GM21717 (cell line): Measurements from ENCODE around the gene EDA.
A peak's percentile ranks its signal among the peaks of the same experiment; 100 is the strongest.

Experiments
- ATAC-seq: cut with Tn5 transposase; IDR thresholded peaks from one replicate; pipeline ENCODE4 v1.9.1; 2021; ENCODE audit warnings: mild to moderate bottlenecking, moderate library complexity; ENCODE audit not compliant: unreplicated experiment

The EDA gene

GRCh38 chrX:70022616-70023015, 406.7 kb downstream of the EDA start:
- ATAC-seq: no peak

DNA sequence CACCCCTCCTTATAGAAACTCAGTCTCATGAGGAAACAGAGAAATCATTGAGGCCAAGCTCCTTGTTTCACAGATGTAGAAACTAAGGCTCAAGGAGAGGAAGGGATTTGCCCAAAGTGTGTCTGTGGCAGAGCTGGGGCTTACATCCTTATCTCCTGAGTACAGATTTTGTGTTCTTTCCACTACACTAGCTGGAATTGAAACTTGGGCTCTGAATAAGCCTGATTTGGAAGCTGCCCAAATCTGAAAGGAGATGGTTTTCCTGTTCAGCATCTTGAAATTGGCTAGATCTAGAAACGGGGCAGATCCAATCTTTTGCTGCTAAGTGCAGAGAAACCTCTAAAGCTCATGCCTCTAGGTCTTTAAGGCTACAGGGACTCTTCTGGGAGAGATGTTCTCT, 409.6 kb downstream of the EDA start:
- ATAC-seq: no peak

DNA sequence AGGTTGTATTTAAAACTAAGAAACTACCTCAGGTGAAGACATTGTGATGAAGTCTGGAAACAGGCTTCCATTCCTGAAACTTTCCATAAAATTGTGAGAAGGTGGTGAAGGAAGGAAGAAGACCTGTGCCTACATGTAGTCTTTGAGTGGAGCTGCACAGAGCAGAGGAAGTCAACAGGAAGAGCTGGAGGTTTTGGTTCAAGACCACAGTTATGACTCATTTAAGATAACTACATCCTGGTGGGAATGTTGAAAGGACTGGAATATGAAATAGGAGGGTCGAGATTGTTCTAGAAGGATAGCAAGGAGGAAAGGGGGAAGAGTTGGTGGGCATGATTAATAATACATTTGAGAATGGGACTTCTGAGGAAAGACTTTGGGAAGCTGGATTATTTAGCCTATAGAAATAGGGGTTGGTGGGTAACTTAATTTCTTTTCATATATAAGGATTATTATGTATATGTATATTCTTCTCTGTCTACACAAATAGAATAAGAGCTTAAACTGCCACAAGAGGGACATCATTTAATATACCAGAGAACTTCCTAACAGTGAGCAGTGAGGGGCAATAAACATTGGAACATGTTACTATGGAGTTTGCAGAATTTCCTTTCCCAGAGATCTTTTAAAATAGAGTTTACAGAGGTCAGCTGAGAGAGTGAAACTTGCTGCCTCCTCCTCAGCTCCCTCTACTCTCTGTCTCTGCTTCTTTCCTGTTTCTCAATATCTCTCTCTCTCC, 410.4 kb downstream of the EDA start:
- no peak for ATAC-seq

GRCh38 chrX:70026851-70027200, 410.9 kb downstream of the EDA start:
- ATAC-seq: no peak

- ATAC-seq: no peak
Measured at GRCh38 chrX:70029863-70030262, 413.9 kb downstream of the EDA start.

DNA sequence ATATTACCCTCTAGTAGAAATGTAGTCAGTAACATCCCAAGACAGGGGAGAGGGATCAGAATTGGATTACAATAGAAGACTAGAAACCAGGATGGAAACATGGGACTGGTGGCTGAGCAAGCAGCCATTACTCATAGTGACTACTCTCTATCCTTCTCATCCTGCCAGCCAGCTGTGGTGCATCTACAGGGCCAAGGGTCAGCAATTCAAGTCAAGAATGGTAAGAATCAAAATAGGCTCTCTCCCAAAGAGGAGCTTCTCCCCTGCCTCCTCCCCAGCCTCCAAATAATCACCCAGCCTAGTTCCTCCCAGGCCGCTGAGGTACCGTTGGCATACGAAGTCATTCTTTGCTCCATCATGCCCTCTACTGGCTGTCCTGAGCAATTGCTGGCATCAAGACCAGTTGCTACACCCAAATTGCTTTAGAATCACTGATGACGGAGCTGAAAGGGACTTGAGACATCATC, 414.4 kb downstream of the EDA start:
- ATAC-seq: peak; percentile 76

DNA sequence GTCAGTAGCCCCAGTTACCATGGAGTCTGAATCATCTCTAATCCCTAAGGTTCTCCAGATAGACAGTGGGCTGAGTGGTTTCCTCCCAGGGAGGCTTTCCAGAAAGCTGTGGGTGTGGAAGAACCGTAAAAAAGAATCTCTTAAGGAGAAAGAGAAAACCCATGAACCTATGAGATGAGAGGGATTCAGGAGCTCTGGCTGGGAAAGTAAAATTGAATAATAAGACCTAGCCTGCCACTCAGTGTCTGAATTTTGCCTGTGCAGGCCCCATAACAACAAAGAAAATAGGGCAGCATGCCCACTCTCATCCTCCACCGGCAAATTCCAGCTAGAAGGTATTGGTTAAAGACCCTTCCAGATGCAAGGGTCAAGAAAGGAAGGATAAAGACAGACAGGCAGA, 416.9 kb downstream of the EDA start:
- ATAC-seq: no peak

GRCh38 chrX:70033348-70034051, 417.6 kb downstream of the EDA start:
- ATAC-seq: no peak

GRCh38 chrX:70034646-70035045, 418.7 kb downstream of the EDA start:
- no peak for ATAC-seq

DNA sequence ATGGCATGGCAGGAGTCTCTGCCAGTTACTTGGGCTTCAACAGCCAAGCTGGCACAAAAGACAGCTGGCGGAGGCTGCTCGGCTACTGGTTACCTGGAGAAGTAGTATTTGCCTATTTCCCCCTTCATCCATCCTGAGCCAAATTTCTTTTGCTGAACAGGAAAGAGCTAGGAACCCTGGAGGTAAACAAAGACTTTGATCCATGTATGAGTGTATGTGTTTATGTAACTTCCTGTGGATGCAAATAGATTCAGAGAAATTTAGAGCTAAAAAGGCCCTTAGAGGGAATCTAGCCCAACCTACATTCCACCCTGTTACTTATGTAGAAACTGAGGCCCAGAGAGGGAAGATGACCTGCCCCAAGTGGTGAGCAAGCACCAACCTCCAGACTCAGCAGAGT, 422.6 kb downstream of the EDA start:
- no peak for ATAC-seq

DNA sequence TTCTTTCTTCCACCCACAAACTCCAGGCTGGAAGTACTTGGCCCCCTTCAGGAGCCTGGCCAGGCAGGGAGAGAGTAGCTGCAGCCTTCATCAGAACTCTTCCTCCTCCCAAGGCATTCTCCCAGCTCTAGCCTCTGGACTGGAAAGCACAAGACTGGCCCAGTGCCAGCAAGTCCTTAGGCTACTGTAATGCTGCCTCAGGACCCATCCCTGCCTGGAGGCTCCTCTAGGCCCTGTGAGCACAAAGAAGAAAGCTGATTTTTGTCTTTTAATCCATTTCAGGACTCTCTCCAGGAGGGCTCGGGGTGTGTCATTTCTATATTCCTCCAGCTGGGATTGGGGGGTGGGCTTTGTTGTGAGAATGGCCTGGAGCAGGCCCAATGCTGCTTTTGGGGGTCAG, 423.0 kb downstream of the EDA start:
- no peak for ATAC-seq

- no peak for ATAC-seq
Measured at GRCh38 chrX:70039758-70040157, 423.8 kb downstream of the EDA start.

DNA sequence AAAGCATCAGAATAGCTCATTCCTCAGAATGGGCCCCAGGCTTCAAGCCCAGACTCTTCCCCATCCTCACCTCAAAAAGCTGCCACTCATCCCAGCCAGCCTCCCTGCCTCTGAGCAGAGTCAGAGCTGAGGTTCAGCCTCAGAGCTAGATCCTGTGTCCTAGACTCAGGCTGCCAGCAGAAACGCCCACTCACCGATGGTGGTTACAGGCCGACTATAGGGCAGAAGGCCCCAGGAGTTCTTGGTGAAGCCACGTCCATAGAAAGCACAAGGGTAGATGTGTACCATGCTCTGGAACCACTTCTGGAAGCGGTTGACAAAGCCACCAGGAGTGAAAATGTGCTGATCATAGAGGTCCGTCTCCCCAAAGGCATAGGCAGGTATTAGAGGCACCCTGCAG, 426.1 kb downstream of the EDA start:
- no peak for ATAC-seq

GRCh38 chrX:70042399-70043371, 426.8 kb downstream of the EDA start:
- no peak for ATAC-seq

DNA sequence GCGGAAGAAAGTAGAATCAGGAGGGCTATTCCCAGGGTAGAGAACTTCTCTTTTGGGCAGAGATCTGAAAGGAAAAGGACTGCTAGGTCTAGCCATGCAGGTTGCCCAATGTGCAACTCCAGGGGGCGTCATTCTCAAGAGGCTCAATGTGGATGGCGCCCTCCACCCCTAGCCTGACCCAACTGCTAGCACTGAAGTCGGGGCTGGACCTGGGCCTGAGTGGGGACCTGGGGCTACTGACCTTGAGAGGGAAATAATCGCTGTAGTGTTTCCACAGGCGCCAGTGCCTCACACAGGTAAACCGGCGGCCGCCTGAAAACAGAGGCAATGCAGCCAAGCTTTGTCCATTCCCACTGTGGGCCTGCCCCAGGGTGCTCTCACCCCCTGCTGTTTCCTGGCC, 427.8 kb downstream of the EDA start:
- ATAC-seq: no peak

GRCh38 chrX:70044541-70045245, 428.8 kb downstream of the EDA start:
- no peak for ATAC-seq

DNA sequence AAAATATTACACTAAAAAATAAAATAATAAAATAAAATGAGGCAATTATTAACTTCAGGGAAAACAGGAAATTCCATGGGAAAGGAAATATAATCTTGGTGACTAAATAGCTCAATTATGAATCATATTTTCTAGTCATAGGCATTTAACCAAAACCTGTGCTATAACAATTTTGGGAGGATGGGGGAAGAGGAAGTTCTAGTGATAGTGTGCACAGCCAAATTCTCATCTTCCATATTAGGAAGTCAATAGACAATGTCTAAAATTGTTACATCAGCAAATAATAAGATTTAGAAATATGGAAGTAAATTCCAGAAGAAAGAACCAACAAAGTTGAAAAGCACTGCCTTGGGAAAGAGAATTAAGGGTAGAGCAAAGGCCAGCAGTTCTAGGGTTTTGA, 431.1 kb downstream of the EDA start:
- no peak for ATAC-seq

- no peak for ATAC-seq
Measured at GRCh38 chrX:70049406-70049805, 433.5 kb downstream of the EDA start.

- ATAC-seq: no peak
Measured at GRCh38 chrX:70049925-70050324, 434.0 kb downstream of the EDA start, which contains the start of gene AWAT2. Gene AWAT2, minus strand, starts transcription at chrX:70049938. Its CDS starts 6 bp downstream, at chrX:70049932.

- no peak for ATAC-seq
Measured at GRCh38 chrX:70052895-70053615, 437.1 kb downstream of the EDA start.
